Left renal pelvis (tissue), 4 donors: Measurements from ENCODE around the gene SLC25A39. TPM values are rescaled to one million over a fixed set of nuclear protein-coding genes. Genes with fewer than 3 reads are reported as not detected.
"Not testable (repeated sequence)": the region's sequence is repeated elsewhere in the genome, so short reads cannot be mapped to it uniquely, and the experiment has no call there.

Experiments
- DNase-seq, 4 donors: peaks; one replicate each; pipeline ENCODE4 v3.0.0-alpha.2; 2013; ENCODE audit warnings: low read depth in 4 of 4, low spot score in 3 of 4
- polyA plus RNA-seq, 4 donors: library from polyadenylated mRNA; unstranded; fragments of 120-200 nt; gene quantifications; one replicate each; pipeline ENCODE4 v1.2.1, GENCODE V29; 2013; ENCODE audit not compliant: insufficient read length in 4 of 4

The SLC25A39 gene
- polyA plus RNA-seq, 4 donors, result 80.2 to 123 (median 106) TPM

- no peak for DNase-seq
These were observed 30.2 kb upstream of the SLC25A39 start for GRCh38 chr17:44354582-44355561.

GRCh38 chr17:44353672-44354331 lies 29.2 kb upstream of the SLC25A39 start:
- DNase-seq, result no peak

- no peak for DNase-seq
These were observed 28.4 kb upstream of the SLC25A39 start for GRCh38 chr17:44352828-44353671.

- no peak for DNase-seq
These were observed 27.6 kb upstream of the SLC25A39 start for GRCh38 chr17:44351961-44352827.

GRCh38 chr17:44351464-44351863 lies 26.8 kb upstream of the SLC25A39 start:
- no peak for DNase-seq

- DNase-seq, result no peak
These were observed 26.2 kb upstream of the SLC25A39 start for GRCh38 chr17:44350733-44351226.

- DNase-seq, result no peak
These were observed 25.0 kb upstream of the SLC25A39 start for GRCh38 chr17:44349553-44350070.

GRCh38 chr17:44348988-44349364 lies 24.4 kb upstream of the SLC25A39 start:
- DNase-seq, result no peak

GRCh38 chr17:44348234-44348987 lies 23.8 kb upstream of the SLC25A39 start:
- no peak for DNase-seq

- DNase-seq, result not testable (repeated sequence)
These were observed 22.8 kb upstream of the SLC25A39 start for GRCh38 chr17:44347206-44348055.

- DNase-seq, result no peak
These were observed 21.6 kb upstream of the SLC25A39 start for GRCh38 chr17:44346064-44346844.

- DNase-seq, result no peak
These were observed 20.9 kb upstream of the SLC25A39 start for GRCh38 chr17:44345454-44346026.

GRCh38 chr17:44344939-44345453 lies 20.4 kb upstream of the SLC25A39 start, which contains the start of gene GRN:
Gene GRN, plus strand, starts transcription at chr17:44345302. Its CDS starts 3,863 bp downstream, at chr17:44349165.
- DNase-seq, result peak; percentile 97 to 99 (median 98)

- DNase-seq, result no peak
These were observed 19.0 kb upstream of the SLC25A39 start for GRCh38 chr17:44343510-44344209.

- DNase-seq, result not testable (repeated sequence)
These were observed 15.9 kb upstream of the SLC25A39 start for GRCh38 chr17:44340553-44340952.

GRCh38 chr17:44338702-44339101 lies 14.1 kb upstream of the SLC25A39 start:
- no peak for DNase-seq
